Measurements from ENCODE around the gene SYT7. TPM values are rescaled to one million over a fixed set of nuclear protein-coding genes. Genes with fewer than 3 reads are reported as not detected.

Gene SYT7
- 10 to 100 TPM; 12.4 to 22.7 (median 17.4) TPM for total RNA-seq
- 10 to 100 TPM; 13.0 to 34.7 TPM for polyA plus RNA-seq
- long read RNA-seq, donor 1, partial matches to known transcripts, result 5 of 21 reads
- long read RNA-seq, donor 1, other reads (novel, unspliced or antisense), result 16 of 21 reads
- long read RNA-seq, donor 2, partial matches to known transcripts, result 3 of 19 reads
- long read RNA-seq, donor 2, other reads (novel, unspliced or antisense), result 16 of 19 reads
- long read RNA-seq, donor 3, partial matches to known transcripts, result 3 of 13 reads
- long read RNA-seq, donor 3, other reads (novel, unspliced or antisense), result 9 of 13 reads

GRCh38 chr11:61581030-61581928 is at the start of gene SYT7:
Gene SYT7 (minus strand): TSS chr11:61581076. CDS start chr11:61580820, 256 bp downstream.
- peak within 1 kb of the TSS; percentile 26 to 92 (median 78) for H3K27ac ChIP-seq
- intact Hi-C loops (cut with DNase I), result loop anchor here in 6 of 10 donors (1.0 to 5.0 kb wide), 5 partner anchors 46 to 104 kb away; no protein-coding TSS in a partner anchor
- H3K9me3 ChIP-seq, result no peaks in the 10 kb centered on the region

GRCh38 chr11:61630089-61630488 is 49.2 kb upstream of the SYT7 start:
- intact Hi-C loops (cut with DNase I), result loop anchor here in 3 of 10 donors (10.0 kb wide), 3 partner anchors 95 to 295 kb away; partner anchors contain the start of genes DDB1 (in 1 of the 3) and TKFC (in 1 of the 3)
- Histone ChIP-seq H3K36me3 (no peaks in the 10 kb centered on the region), H3K4me1 (peaks cover 0 to 24% (median 10%) of the 10 kb centered on the region in 12 donors), H3K4me3 (no peak overlapping the region), H3K27me3 (peaks cover 0 to 4% (median 0%) of the 10 kb centered on the region in 9 donors), H3K9me3 (no peaks in the 10 kb centered on the region), H3K27ac (no peak overlapping the region)
- TF ChIP-seq POLR2A (IDR thresholded peaks at IDR 0.05), result no peak
- TF ChIP-seq CTCF (IDR thresholded peaks at IDR 0.05), result no peak
- peak in 1 of 5 donors; percentile 5 for DNase-seq
- ATAC-seq, result no peak
- WGBS, 4 donors, result 69 to 76% (median 73%) methylated on average over 10 of the region's 10 CpGs

More at GRCh38 chr11:61581030-61581928, at the start of gene SYT7:
- H3K4me3 ChIP-seq, result peak within 1 kb of the TSS; percentile 44 to 83 (median 62)
- ATAC-seq (peak; percentile 70 to 84 (median 84)), DNase-seq (peak; percentile 95 to 97 (median 96))
- TF ChIP-seq CTCF (IDR thresholded peaks at IDR 0.05) (peak in 5 of 12 donors; percentile 3 to 17 (median 9)), POLR2A (IDR thresholded peaks at IDR 0.05) (peak in 1 of 2 donors; percentile 49)
- H3K36me3 ChIP-seq, result no peaks in the 10 kb centered on the region
- 1 to 3% (median 1%) methylated on average over 14 to 96 of the region's 96 CpGs for WGBS, 4 donors
- peaks cover 0 to 36% (median 2%) of the 10 kb centered on the region in 9 donors for H3K27me3 ChIP-seq
- H3K4me1 ChIP-seq, result peaks cover 0 to 36% (median 14%) of the 10 kb centered on the region in 12 donors

- 90 to 93% (median 92%) methylated on average over 18 of the region's 18 CpGs for WGBS, 4 donors
- intact Hi-C loops (cut with DNase I), result loop anchor here in 8 of 10 donors (2.0 to 5.0 kb wide), 9 partner anchors 47 to 182 kb away; partner anchors contain the start of gene SYT7 (in 2 of the 8)
- H3K27me3 ChIP-seq, result no peaks in the 10 kb centered on the region
- no peaks in the 10 kb centered on the region for H3K36me3 ChIP-seq
- no peak for TF ChIP-seq POLR2A (IDR thresholded peaks at IDR 0.05)
- H3K4me3 ChIP-seq, result no peak overlapping the region
- DNase-seq, result peak in 1 of 5 donors; percentile 8
- H3K9me3 ChIP-seq, result no peaks in the 10 kb centered on the region
- no peak overlapping the region for H3K27ac ChIP-seq
- peaks cover 0 to 24% (median 10%) of the 10 kb centered on the region in 12 donors for H3K4me1 ChIP-seq
- ATAC-seq, result no peak
Measured at GRCh38 chr11:61629082-61629833, 48.4 kb upstream of the SYT7 start.

- WGBS, 4 donors, result 55 to 69% (median 60%) methylated on average over 5 of the region's 5 CpGs
- peaks cover 0 to 24% (median 10%) of the 10 kb centered on the region in 12 donors for H3K4me1 ChIP-seq
- H3K9me3 ChIP-seq, result no peaks in the 10 kb centered on the region
- DNase-seq (no peak), ATAC-seq (no peak)
- no peak overlapping the region for H3K4me3 ChIP-seq
- intact Hi-C loops (cut with DNase I), result loop anchor here in 8 of 10 donors (1.0 to 5.0 kb wide), 12 partner anchors 46 to 181 kb away; partner anchors contain the start of gene SYT7 (in 5 of the 8)
- no peak overlapping the region for H3K27ac ChIP-seq
- no peaks in the 10 kb centered on the region for H3K36me3 ChIP-seq
- no peak for TF ChIP-seq CTCF (IDR thresholded peaks at IDR 0.05)
- TF ChIP-seq POLR2A (IDR thresholded peaks at IDR 0.05), result no peak
- no peaks in the 10 kb centered on the region for H3K27me3 ChIP-seq
Measured at GRCh38 chr11:61628662-61628970, 47.7 kb upstream of the SYT7 start.

Measured in heart left ventricle (tissue), 16 donors.